Astrocyte of the spinal cord (primary cell): ENCODE measurements around the gene TNNT1.

Source experiments
- DNase-seq: peaks from one replicate; pipeline ENCODE4 v3.0.0; 2011; ENCODE audit warnings: low read depth, low spot score
- H3K4me3 ChIP-seq: 2 replicates; pipeline ENCODE4 v1.5.1; 2011; ENCODE audit warnings: low read depth, mild to moderate bottlenecking, low read length, moderate library complexity
- in situ Hi-C: cut with HindIII; loops from 2 replicates; pipeline ENCODE4 v1.10.0; 2017; ENCODE audit warnings: low sequenced_read_pairs
- TF ChIP-seq, protein P1 (sequence below): IDR thresholded peaks from 2 replicates; pipeline ENCODE4 v1.5.1; 2012; ENCODE audit warnings: low read depth, mild to moderate bottlenecking, low read length, inconsistent platforms

Gene TNNT1, protein sequence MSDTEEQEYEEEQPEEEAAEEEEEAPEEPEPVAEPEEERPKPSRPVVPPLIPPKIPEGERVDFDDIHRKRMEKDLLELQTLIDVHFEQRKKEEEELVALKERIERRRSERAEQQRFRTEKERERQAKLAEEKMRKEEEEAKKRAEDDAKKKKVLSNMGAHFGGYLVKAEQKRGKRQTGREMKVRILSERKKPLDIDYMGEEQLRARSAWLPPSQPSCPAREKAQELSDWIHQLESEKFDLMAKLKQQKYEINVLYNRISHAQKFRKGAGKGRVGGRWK

DNA sequence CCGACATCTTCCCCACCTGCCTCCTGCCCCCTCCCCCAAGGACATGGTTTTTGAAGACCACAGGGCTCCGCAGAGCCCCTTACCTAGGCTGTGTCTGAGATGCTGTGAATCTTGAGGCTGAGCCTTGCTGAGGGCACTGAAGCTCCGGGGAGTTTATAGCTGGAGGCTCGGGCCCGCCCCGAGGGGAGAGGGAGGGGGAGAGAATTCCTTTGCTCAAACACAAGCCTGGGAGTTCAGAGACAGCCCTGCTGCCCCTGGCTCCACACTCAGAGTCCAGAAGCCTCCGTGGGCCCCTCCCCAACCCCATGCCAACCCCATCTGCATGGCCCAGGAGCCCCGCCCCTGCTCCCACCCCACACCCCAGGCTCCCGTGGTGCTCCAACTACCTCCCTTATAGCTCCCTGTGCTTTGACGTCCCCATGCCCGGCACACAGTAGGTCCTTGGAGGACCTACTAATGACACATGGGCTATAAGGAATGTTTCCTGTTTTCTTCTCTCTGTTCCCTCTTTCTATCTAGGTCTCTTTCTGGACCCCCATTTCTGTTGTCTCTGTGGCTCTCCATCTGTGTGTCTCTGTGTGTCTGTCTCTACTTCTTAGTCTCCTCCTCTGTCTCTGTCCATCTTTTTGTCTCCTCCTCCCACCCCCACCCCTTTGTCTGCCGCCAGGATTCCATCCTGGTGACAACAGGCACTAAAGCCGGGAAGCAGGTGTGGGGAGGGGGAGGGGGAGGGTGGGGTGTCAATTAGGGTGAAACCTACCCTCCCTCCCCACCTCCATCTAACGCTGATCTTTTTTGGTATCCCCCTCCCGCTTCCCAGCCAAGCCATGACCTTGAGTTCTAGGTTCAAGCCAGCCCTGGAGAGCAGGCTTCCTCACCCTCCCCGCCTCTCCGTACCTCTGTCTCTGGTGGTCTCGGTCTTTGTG lies at the start of gene TNNT1:
TSS of gene TNNT1 (minus strand) at position 129 of the 926 bp plus-strand sequence. CDS start 2,049 bp downstream, outside the sequence.
- in situ Hi-C loops = no loop called here
- TF ChIP-seq, protein P1, sequence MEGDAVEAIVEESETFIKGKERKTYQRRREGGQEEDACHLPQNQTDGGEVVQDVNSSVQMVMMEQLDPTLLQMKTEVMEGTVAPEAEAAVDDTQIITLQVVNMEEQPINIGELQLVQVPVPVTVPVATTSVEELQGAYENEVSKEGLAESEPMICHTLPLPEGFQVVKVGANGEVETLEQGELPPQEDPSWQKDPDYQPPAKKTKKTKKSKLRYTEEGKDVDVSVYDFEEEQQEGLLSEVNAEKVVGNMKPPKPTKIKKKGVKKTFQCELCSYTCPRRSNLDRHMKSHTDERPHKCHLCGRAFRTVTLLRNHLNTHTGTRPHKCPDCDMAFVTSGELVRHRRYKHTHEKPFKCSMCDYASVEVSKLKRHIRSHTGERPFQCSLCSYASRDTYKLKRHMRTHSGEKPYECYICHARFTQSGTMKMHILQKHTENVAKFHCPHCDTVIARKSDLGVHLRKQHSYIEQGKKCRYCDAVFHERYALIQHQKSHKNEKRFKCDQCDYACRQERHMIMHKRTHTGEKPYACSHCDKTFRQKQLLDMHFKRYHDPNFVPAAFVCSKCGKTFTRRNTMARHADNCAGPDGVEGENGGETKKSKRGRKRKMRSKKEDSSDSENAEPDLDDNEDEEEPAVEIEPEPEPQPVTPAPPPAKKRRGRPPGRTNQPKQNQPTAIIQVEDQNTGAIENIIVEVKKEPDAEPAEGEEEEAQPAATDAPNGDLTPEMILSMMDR = no peak
- no peak for DNase-seq
- H3K4me3 ChIP-seq = no peak within 1 kb of the TSS

DNA sequence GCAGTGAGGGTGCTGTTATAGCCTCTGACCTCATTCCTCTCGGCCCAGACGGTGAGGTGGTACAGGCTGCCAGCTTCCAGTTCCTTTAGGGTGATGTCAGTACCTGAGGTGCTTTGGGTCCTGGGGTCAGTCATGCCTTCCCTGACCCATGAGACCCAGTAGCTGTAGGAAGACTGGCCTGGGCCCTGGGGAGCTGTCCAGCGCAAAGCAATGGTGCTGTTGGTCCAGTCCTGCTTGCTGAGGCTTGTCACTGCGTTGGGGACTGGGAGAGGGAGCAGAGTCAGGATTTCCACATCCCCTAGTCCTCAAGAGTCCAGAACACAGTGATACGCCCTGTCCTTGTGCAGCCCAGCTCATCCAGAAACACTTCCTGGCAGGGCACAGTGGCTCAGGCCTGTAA lies 49.6 kb upstream of the TNNT1 start:
- DNase-seq = no peak
- no peak overlapping the region for H3K4me3 ChIP-seq
- TF ChIP-seq, protein P1 = no peak
- in situ Hi-C loops = no loop called here

DNA sequence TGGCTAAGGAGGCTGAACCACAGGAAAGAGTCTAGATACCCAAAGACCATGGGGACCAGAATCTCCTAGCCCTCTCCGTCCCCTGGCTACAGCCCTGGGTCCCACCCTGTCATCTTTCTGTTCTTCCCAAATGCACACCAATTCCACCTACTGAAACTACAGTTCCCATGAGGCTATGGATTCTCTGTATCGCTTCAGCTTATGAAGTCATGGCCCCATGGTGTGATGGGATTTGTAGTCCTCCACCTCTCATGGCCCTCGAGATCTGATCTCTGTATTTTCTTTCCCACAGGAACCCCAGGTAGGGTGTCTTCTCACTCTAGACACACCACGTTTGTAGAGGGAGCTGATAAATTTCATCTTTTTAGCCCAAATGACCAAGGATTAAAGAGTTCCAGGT lies 48.5 kb upstream of the TNNT1 start:
- TF ChIP-seq, protein P1 = no peak
- no peak for DNase-seq
- in situ Hi-C loops = no loop called here
- no peak overlapping the region for H3K4me3 ChIP-seq

DNA sequence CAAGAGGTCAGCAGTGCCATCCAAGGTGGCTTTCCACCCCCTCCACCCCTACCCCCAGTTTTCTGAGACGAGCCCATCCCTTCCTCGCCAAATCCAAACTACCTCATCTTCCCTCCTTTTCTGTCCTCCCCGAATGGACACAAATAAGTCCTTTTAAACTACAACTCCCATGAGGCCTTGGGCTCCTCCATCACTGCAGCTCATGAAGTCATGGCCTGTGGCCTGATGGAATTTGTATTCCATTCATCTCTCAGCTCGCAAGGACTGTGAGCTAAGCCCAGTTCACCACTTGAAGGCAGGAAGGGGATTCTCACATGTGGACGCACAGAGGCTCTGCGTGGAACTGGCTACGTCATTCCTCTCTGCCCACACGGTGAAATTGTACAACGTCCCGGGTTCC lies 47.8 kb upstream of the TNNT1 start:
- no peak for DNase-seq
- in situ Hi-C loops = no loop called here
- TF ChIP-seq, protein P1 = no peak
- H3K4me3 ChIP-seq = no peak overlapping the region

- no peak overlapping the region for H3K4me3 ChIP-seq
- in situ Hi-C loops = no loop called here
- no peak for DNase-seq
- TF ChIP-seq, protein P1 = no peak
Observed at GRCh38 chr19:55193481-55193880, 44.5 kb upstream of the TNNT1 start.

DNA sequence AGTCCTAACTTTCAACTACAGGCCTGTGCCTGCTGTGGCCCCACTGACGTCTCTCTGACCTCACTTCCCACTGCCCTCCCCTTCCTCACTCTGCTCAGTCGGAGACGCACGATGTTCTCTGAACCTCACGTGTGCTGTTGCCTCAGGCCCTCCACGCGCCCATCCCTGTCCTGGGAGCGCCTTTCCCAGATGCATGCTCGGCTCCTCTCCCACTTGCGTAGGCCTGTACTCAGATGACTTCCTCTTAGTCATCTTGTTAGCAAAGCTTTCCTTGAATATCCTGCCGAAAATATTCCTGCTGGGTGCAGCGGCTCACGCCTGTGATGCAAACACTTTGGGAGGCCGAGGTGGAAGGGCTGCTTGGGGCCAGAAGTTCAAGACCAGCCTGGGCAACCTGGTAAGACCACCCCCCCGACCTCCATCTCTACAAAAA lies 40.4 kb upstream of the TNNT1 start:
- no peak overlapping the region for H3K4me3 ChIP-seq
- TF ChIP-seq, protein P1 = no peak
- DNase-seq = peak; percentile 91
- in situ Hi-C loops = no loop called here
